Ovary (tissue), 3 donors: ENCODE data around the gene ACSL6.

Experiments
- POLR2A ChIP-seq: fragments of 450-650 bp; IDR thresholded peaks from one replicate; pipeline ENCODE4 v1.6.1; 2017; ENCODE audit warnings: antibody characterized with exemption, mild to moderate bottlenecking, moderate library complexity
- TF ChIP-seq, protein P1 (sequence below), 3 donors: fragments of 450-650 bp in 2 of 3; fragments of 200-600 bp in 1 of 3; IDR thresholded peaks; one replicate each; pipeline versions ENCODE4 v1.5.1 to v1.8.0; 2016 to 2022; ENCODE audit warnings: antibody characterized with exemption in 3 of 3, mild to moderate bottlenecking in 1 of 3
- donor health status: DM: no; HTN: no; CAD: no.

DNA sequence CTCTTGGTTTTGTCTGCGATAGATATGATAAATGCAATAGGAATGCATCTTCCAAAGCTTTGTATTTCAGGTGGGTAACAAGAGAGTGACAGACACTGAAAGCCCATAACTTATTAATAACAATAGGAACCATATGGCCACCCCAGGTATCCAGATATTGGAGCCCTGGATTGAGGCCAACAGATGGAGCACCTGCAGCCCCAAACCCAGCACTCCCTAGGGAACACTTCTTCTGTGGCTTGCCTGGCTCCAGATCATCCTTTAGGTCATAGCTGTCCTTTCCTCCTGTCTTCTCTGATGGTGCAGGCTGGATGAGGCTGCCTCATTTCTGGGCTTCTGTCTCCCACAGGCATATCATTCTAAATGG is 44.0 kb upstream of the ACSL6 start:
- TF ChIP-seq, protein P1, sequence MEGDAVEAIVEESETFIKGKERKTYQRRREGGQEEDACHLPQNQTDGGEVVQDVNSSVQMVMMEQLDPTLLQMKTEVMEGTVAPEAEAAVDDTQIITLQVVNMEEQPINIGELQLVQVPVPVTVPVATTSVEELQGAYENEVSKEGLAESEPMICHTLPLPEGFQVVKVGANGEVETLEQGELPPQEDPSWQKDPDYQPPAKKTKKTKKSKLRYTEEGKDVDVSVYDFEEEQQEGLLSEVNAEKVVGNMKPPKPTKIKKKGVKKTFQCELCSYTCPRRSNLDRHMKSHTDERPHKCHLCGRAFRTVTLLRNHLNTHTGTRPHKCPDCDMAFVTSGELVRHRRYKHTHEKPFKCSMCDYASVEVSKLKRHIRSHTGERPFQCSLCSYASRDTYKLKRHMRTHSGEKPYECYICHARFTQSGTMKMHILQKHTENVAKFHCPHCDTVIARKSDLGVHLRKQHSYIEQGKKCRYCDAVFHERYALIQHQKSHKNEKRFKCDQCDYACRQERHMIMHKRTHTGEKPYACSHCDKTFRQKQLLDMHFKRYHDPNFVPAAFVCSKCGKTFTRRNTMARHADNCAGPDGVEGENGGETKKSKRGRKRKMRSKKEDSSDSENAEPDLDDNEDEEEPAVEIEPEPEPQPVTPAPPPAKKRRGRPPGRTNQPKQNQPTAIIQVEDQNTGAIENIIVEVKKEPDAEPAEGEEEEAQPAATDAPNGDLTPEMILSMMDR (IDR thresholded peaks at IDR 0.05) = no peak
- TF ChIP-seq POLR2A = no peak
